ENCODE results near the gene ERBB4. TPM values are rescaled to one million over a fixed set of nuclear protein-coding genes. Genes with fewer than 3 reads are reported as not detected.

ERBB4 gene
- total RNA-seq, 2 experiments from 2014 or later, result not detected

GRCh38 chr2:211877061-211877460 is 661.5 kb downstream of the ERBB4 start:
- ChIA-PET POLR2A (no interaction called here), CTCF (interaction anchor here (0.6 kb wide), 1 partner anchor 634 kb away, joined by 3 read pairs; no protein-coding TSS in a partner anchor)
- DNase-seq, result no peak
- intact Hi-C loops (cut with DNase I, micrococcal nuclease), result no loop called here
- no peaks in the 10 kb centered on the region for H3K27me3 Mint-ChIP-seq
- Histone ChIP-seq H3K4me3 (ENCODE audit: low read length) (no peak overlapping the region), H3K27ac (ENCODE audit: low read depth in 1 of 2, low read length in 2 of 2) (no peak overlapping the region), H3K4me1 (ENCODE audit: insufficient read depth, low read length) (no peaks in the 10 kb centered on the region), H3K9me3 (ENCODE audit: control insufficient read depth in 1 of 2, insufficient read depth in 1 of 2, low read length in 2 of 2) (peaks cover 0 to 4% of the 10 kb centered on the region in 2 experiments), H3K27me3 (ENCODE audit: control insufficient read depth in 1 of 2, insufficient read depth in 2 of 2, low read length in 2 of 2) (no peaks in the 10 kb centered on the region), H3K36me3 (ENCODE audit: insufficient read depth, low read length) (no peaks in the 10 kb centered on the region)
- ATAC-seq (ENCODE audit: poor library complexity), result no peak
- TF ChIP-seq, protein P1, sequence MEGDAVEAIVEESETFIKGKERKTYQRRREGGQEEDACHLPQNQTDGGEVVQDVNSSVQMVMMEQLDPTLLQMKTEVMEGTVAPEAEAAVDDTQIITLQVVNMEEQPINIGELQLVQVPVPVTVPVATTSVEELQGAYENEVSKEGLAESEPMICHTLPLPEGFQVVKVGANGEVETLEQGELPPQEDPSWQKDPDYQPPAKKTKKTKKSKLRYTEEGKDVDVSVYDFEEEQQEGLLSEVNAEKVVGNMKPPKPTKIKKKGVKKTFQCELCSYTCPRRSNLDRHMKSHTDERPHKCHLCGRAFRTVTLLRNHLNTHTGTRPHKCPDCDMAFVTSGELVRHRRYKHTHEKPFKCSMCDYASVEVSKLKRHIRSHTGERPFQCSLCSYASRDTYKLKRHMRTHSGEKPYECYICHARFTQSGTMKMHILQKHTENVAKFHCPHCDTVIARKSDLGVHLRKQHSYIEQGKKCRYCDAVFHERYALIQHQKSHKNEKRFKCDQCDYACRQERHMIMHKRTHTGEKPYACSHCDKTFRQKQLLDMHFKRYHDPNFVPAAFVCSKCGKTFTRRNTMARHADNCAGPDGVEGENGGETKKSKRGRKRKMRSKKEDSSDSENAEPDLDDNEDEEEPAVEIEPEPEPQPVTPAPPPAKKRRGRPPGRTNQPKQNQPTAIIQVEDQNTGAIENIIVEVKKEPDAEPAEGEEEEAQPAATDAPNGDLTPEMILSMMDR (IDR thresholded peaks at IDR 0.05), result no peak
- H3K36me3 Mint-ChIP-seq (ENCODE audit: low read depth), result no peaks in the 10 kb centered on the region
- H3K4me3 Mint-ChIP-seq, result no peak overlapping the region
- H3K9me3 Mint-ChIP-seq, result peaks cover 2% of the 10 kb centered on the region
- H3K4me1 Mint-ChIP-seq (ENCODE audit: low read depth), result no peaks in the 10 kb centered on the region
- no peak overlapping the region for H3K27ac Mint-ChIP-seq

- no peak overlapping the region for H3K27ac ChIP-seq (ENCODE audit: low read depth in 1 of 2, low read length in 2 of 2)
- H3K36me3 ChIP-seq (ENCODE audit: insufficient read depth, low read length), result no peaks in the 10 kb centered on the region
- H3K4me3 Mint-ChIP-seq, result no peak overlapping the region
- ChIA-PET POLR2A (no interaction called here), CTCF (no interaction called here)
- no peak overlapping the region for H3K27ac Mint-ChIP-seq
- H3K27me3 ChIP-seq (ENCODE audit: control insufficient read depth in 1 of 2, insufficient read depth in 2 of 2, low read length in 2 of 2), result no peaks in the 10 kb centered on the region
- no peaks in the 10 kb centered on the region for H3K4me1 ChIP-seq (ENCODE audit: insufficient read depth, low read length)
- H3K9me3 ChIP-seq (ENCODE audit: control insufficient read depth in 1 of 2, insufficient read depth in 1 of 2, low read length in 2 of 2), result peaks cover 0 to 4% of the 10 kb centered on the region in 2 experiments
- DNase-seq, result no peak
- intact Hi-C loops (cut with DNase I, micrococcal nuclease), result no loop called here
- peaks cover 2% of the 10 kb centered on the region for H3K9me3 Mint-ChIP-seq
- H3K27me3 Mint-ChIP-seq, result no peaks in the 10 kb centered on the region
- no peaks in the 10 kb centered on the region for H3K4me1 Mint-ChIP-seq (ENCODE audit: low read depth)
- no peak for ATAC-seq (ENCODE audit: poor library complexity)
- H3K4me3 ChIP-seq (ENCODE audit: low read length), result no peak overlapping the region
- H3K36me3 Mint-ChIP-seq (ENCODE audit: low read depth), result no peaks in the 10 kb centered on the region
- TF ChIP-seq, protein P1 (IDR thresholded peaks at IDR 0.05), result no peak
Measured at GRCh38 chr2:211875488-211875887, 663.1 kb downstream of the ERBB4 start.

DNA sequence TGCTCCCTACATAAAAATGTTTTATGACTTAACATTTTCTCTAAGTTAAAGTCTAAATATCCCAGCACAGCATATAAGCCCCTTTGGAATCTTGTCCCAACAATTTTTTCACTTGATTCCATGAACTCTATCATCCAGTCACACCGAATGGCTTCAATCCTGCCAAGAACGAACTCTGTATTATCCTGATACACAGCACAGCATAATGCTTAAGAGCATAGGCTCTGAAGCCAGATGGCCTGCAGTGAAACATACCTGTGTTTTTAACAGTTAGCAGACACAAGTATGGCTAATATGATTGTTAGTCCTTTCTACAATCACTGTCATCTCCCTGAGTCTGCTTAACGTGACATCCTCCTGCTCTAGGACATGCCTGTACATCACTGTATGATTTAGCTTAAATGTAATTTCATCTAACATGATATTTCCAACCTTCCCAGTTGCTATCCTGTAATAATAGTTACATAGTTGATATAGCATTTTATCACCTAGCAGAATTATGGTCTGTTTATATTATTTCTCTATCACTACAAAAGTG is 669.5 kb downstream of the ERBB4 start:
- H3K4me3 ChIP-seq (ENCODE audit: low read length), result no peak overlapping the region
- DNase-seq, result no peak
- ChIA-PET POLR2A (no interaction called here), CTCF (no interaction called here)
- H3K27me3 ChIP-seq (ENCODE audit: control insufficient read depth in 1 of 2, insufficient read depth in 2 of 2, low read length in 2 of 2), result no peaks in the 10 kb centered on the region
- H3K27me3 Mint-ChIP-seq, result no peaks in the 10 kb centered on the region
- intact Hi-C loops (cut with DNase I, micrococcal nuclease), result no loop called here
- peaks cover 4% of the 10 kb centered on the region for H3K9me3 Mint-ChIP-seq
- H3K4me1 Mint-ChIP-seq (ENCODE audit: low read depth), result no peaks in the 10 kb centered on the region
- no peak for ATAC-seq (ENCODE audit: poor library complexity)
- H3K27ac Mint-ChIP-seq, result no peak overlapping the region
- peaks cover 0 to 4% of the 10 kb centered on the region in 2 experiments for H3K9me3 ChIP-seq (ENCODE audit: control insufficient read depth in 1 of 2, insufficient read depth in 1 of 2, low read length in 2 of 2)
- TF ChIP-seq, protein P1 (IDR thresholded peaks at IDR 0.05), result no peak
- no peak overlapping the region for H3K4me3 Mint-ChIP-seq
- H3K4me1 ChIP-seq (ENCODE audit: insufficient read depth, low read length), result no peaks in the 10 kb centered on the region
- no peaks in the 10 kb centered on the region for H3K36me3 ChIP-seq (ENCODE audit: insufficient read depth, low read length)
- H3K27ac ChIP-seq (ENCODE audit: low read depth in 1 of 2, low read length in 2 of 2), result no peak overlapping the region
- H3K36me3 Mint-ChIP-seq (ENCODE audit: low read depth), result no peaks in the 10 kb centered on the region

All from CD4-positive, alpha-beta T cell (primary cell).